Breast epithelium (tissue), 3 donors: ENCODE data around the gene CAMTA1.

Source experiments
- POLR2A ChIP-seq: fragments of 450-650 bp; IDR thresholded peaks from one replicate; pipeline ENCODE4 v1.6.1; 2016; ENCODE audit warnings: antibody characterized with exemption, mild to moderate bottlenecking, moderate library complexity
- POLR2AphosphoS5 ChIP-seq, 3 donors: sonication (generic); formaldehyde crosslinking; IDR thresholded peaks; one replicate each; pipeline ENCODE4 v1.6.1; 2017; ENCODE audit warnings: antibody characterized with exemption in 3 of 3
- TF ChIP-seq, protein P1 (sequence below), 3 donors: fragments of 450-650 bp; IDR thresholded peaks; one replicate each; pipeline ENCODE4 v1.5.1; 2016 to 2017; ENCODE audit warnings: antibody characterized with exemption in 3 of 3, mild to moderate bottlenecking in 3 of 3, moderate library complexity in 3 of 3

DNA sequence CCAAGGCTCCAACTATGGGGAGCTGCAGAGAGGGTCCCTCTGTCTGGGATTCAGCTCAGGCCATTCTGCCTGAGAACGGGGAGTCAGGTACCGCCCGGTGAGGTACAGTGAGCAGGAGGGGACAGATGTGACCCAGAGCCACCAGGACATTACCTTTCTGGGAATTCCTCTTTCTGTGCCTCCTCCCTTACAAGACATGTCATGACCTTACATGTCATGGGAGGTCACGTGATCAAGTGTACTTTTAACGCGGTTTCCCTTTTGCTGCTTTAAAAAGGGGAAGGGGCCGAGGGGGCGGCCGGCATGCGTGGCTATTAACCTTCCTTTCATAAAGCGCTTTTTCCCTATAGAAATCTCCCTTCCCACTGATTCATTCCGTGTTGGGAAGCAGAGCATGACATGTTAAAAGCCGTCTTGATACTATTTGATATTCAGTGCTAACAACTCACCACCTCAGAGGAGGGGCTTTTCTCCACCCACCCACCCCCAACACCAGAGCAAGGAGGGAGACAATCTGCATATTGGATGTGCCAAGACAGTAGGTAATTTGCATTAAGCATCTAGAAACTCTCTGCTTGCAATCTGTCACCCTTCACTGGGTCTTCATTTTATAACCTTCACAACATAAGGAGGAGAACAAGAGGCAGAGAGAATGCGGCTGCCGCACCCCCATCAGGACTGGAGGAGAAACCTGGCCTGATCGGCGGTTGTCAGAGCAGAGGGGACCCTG is 872.2 kb downstream of the CAMTA1 start:
- TF ChIP-seq POLR2AphosphoS5 (IDR thresholded peaks at IDR 0.05) (no peak), POLR2A (no peak)
- TF ChIP-seq, protein P1, sequence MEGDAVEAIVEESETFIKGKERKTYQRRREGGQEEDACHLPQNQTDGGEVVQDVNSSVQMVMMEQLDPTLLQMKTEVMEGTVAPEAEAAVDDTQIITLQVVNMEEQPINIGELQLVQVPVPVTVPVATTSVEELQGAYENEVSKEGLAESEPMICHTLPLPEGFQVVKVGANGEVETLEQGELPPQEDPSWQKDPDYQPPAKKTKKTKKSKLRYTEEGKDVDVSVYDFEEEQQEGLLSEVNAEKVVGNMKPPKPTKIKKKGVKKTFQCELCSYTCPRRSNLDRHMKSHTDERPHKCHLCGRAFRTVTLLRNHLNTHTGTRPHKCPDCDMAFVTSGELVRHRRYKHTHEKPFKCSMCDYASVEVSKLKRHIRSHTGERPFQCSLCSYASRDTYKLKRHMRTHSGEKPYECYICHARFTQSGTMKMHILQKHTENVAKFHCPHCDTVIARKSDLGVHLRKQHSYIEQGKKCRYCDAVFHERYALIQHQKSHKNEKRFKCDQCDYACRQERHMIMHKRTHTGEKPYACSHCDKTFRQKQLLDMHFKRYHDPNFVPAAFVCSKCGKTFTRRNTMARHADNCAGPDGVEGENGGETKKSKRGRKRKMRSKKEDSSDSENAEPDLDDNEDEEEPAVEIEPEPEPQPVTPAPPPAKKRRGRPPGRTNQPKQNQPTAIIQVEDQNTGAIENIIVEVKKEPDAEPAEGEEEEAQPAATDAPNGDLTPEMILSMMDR (IDR thresholded peaks at IDR 0.05): no peak
